22Rv1 (cell line): ENCODE measurements around the gene DTNB.

Source experiments
- CTCF ChIP-seq: fragments of 450-650 bp; IDR thresholded peaks from 2 replicates; pipeline ENCODE4 v1.5.1; 2017; ENCODE audit warnings: mild to moderate bottlenecking
- ZFX ChIP-seq: fragments of 450-650 bp; IDR thresholded peaks from 2 replicates; pipeline ENCODE4 v1.6.1; 2017; ENCODE audit warnings: antibody characterized with exemption, borderline replicate concordance

DNA sequence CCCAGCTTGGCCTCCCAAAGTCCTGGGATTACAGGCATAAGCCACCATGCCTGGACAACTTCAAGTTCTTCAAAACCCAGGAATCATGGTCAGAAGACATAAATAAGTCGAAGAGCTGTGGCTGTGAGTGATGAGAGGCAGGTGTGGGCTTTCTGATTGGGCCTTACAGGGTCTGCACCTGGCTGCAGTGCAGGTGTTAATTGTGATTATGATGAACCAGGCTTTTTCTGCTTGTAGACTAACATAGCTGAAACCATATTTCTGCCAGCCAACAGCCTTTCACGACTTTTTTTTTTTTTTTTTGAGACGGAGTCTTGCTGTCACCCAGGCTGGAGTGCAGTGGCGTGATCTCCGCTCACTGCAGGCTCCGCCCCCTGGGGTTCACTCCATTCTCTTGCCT lies 14.9 kb upstream of the DTNB start:
- TF ChIP-seq CTCF (no peak), ZFX (no peak)
